GM21717 (cell line): ENCODE results near the gene MATN1.

Experiments
- ATAC-seq: cut with Tn5 transposase; IDR thresholded peaks from one replicate; pipeline ENCODE4 v1.9.1; 2021; ENCODE audit warnings: mild to moderate bottlenecking, moderate library complexity; ENCODE audit not compliant: unreplicated experiment

MATN1 gene

DNA sequence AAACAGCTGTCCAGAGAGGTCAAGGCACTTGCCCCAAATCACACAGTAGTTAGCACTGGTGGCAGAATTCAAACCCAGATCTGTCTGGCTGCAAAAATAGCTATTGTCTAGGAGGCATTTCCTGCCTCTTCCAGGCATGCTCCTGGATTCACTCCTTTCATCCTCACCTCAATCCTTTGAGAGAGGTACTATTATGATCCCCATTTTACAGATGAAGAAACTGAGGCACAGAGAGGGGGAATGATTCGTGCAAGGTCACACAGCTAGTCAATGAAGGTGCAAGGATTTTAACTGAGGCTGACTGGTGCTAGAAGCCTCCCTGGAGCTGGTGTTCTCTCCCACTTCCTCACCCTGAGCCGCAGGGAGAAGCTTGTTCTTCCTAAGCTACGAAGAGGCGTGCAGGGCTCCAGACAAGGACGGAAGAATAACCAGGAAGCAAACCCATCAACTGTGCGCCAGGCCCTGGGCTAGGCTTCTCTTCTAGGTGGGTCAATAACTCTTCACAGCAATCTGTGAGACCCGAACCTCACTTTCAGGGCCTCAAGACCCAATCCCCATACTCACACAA lies 34.8 kb upstream of the MATN1 start:
- no peak for ATAC-seq

DNA sequence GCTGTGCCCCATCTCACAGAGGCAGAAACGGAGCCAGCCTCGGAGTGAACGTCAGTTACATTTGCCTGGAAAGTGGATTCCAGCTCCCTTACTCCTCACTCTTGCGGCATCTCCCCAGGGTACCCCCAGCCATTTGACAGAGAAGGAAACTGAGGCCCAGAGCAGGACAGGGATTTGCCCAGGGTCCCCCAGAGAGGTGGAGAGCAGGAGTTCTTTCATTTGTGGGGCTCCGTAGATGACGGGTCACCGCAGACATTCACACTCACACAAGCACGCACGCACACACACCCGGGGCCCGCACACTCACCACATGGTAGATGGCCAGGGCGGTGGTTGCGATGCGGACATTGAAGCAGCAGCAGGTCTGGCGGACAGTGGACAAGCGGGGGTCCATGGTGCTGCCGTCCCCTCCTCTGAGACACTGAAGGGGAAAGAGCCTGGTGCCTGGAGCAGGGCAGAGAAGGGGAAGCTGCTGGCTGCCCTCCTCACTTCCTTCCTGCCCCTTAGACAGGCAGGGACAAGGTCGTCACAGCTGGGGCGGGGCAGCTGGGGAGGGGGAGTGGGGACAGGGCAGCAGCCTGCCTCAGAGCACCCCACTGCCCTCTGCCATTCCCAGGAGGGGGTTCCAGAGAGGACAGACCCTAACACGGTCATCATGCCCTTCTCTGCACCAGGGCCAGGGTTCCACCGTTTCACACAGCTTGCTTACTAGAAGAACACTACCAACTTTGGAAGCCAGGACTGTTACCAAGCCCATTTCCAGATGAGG lies 34.2 kb upstream of the MATN1 start, which contains the start of gene LAPTM5:
LAPTM5 (minus strand) TSS at position 423 of the 769 bp plus-strand sequence; CDS start at position 394, 29 bp downstream.
- no peak for ATAC-seq

DNA sequence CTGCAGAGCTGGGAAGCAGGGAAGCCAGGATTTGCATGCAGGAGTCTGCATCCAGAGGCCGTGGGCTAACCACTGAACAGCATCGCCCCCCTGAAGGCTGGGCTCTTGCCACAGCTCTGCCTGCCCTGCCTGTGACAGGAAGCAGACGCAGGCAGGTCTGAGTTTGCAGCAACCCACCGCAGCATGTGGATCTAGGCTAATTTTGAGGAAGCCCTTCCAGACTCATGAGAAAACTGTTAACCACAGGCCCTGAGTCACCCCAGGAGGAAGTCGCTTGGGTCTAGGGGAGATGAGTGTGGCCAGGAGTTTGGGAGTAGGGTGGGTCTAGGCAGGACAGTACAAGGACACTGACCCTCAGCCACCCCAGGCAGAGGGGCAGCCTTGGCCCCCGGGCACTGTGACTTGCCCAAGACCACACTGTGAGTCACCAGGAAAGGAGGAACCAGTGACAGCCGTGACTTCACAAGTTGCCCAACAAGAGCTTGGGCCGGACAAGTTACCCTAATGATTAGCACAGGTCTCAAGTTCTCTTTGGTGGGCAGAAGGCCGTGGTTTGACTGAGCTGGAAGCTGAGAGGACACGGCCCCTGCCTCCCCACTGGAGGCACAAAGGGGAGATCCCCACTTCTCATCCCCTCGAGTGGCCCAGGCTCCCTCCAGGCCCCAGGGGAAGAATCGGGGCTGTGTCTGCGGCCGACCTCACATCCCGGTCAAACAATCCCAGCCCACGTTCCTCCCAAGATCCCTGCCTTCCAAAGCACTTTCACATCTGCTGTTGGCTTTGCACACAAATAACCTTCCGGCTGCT lies 33.4 kb upstream of the MATN1 start:
- ATAC-seq: no peak

DNA sequence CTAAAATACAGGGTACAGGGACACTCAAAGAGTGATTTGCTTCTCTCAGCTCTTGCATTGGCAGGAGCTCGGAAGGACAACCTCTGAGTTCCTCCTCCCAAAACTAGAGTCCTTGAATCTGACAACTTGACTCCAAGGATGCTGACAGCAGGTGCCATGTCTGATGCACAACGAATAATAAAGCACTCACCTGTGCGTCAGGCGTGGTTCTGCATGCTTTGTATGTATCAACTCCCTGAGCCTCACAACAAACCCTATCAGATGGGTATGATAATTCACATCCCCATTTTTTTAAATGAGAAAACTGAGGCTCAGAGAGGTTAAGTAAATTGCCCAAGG lies 32.8 kb upstream of the MATN1 start:
- no peak for ATAC-seq

DNA sequence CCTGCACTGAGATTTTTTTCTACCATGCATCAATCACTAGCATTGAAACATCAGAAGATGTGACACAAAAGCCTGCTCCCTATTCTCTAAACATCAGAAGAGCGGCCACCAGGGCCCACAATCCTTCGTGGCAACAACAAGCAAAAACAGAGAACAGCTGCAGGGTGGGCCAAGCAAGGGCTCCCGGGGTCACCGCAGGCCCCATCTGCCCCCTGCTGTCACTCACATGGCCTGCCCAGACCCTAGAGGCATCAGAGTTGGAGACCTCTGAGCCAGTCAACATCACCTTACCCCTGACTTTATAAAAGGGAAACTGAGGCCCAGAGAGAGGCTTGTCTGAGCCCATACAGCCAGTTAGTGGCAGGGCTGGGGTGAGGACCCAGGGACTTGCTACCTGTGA lies 32.4 kb upstream of the MATN1 start:
- no peak for ATAC-seq

DNA sequence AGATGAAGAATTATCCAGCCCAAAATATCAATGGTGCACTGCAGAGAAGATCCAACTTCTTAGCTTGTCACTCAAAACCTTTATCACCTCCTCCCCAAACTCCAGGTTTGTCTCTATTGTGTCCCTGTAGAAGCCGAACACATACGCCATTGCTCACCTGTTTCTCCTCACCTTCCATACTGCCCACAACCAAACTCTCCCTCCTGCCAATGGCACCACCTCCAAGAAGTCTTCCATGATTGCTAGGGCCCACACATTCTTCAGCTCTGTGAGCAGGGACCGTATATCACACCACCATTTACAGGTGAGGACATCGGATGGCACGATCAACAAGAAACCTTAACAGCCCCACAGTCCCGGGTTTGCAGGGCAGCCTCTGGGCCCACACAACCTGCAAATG lies 31.9 kb upstream of the MATN1 start:
- no peak for ATAC-seq

DNA sequence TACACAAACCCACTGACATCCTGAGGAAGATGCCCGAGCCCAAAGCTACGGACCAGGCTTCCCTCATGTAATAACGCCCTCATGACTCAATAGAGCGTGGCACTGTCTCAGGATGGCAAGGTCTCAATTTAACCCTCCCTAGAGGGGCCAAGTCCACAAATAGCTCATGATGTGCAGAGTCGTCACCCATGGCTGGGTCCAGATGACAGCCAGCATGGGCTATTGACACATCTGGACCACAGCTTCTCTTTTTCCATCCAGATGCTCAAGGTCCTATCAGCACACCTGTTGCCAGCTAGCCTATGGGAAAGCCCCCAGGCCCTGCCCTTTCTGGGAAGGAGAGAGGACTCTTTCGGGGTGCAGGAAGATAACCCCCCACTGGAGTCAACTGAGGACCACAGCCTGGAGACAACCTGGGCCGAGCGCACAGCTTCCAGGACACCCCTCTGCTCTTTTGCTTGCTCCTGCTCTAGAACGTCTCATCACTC lies 31.3 kb upstream of the MATN1 start:
- ATAC-seq: peak; percentile 27

DNA sequence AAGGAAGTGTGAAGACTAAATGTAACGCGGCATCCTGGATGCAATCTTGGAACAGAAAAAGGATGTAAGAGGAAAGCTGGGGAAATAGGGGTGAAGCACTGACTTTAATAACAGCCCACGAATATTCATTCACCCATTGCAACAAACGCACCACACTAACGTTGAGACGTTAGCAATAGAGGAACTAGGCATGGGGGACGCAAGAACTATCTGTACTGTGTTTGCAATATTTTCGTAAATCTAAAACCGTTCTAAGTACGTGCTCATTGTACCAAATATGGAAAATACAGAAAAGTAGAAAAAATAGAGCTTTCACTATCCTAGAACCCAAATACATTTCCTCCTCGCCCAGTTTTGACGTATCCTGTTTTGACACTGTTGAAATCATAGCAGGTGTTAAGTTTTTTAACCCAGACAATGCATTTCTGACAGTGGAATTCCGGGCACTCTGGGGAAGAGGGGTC lies 30.3 kb upstream of the MATN1 start:
- no peak for ATAC-seq

DNA sequence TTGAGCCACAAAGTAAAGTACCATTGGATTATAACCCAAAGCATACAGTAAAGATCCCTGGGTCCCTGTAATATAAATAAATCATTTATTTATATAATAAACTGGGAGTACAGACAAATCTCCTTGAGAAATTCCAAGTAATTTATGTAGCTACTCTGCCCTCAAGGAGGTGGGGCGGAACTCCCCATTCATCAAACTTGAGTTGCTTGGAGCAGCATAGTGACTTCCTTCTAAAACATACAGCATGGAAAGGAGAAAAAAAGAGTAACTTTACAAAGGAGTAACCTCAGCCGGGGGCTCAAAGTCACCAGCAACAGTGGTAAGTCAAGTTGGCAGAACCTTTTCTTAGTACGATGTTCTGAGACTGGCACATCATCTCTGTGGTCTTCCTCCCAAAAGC lies 29.7 kb upstream of the MATN1 start:
- ATAC-seq: no peak

DNA sequence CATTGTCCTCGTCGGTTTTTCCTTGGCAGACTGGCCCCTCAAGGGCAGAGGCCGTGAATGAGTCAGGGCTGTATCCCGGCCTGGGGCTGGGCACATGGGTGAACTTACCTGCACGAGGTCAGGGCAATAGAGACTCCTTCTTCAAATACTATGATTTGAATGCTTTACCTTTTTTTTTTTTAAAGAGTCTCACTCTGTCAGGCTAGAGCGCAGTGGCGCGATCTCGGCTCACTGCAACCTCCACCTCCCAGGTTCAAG lies 29.2 kb upstream of the MATN1 start:
- no peak for ATAC-seq

DNA sequence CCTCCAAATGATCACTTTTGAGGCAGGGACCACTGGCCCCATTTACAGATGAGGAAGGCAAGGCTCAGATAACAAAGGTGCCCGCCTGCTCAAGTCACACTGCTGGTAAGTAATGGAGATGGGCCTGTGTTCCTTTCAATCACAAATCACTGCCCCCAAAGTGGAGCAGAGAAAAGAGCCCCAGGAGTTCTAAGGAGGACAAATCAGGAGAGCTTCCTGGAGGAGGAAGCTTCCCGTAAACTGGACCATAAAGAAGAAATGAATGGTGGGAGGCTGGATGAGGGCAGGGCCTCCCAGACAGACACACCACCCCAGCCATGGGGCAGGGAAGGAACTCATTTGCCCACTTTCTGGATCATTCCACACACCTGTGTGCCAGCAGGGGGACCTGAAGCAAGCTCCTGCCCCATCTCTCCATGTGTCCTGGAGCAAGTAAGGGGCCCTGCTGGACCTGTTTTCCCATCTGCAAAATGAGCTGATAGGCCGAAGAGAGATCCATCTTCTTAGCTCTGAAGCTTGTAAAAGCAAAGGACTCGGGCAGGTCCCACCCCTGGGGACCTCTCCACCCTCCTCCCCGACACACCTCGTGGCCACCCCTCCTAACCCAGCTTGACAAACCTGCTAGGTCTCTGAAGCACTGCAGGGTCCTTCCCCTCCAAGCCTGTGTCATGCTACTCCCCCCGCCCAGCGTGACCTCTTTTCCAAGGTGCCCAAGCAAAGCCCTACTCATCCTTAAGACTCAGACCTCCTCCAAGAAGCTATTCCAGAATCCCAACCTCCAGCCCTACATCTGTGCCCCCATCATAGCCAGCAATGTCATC lies 28.7 kb upstream of the MATN1 start:
- ATAC-seq: no peak

DNA sequence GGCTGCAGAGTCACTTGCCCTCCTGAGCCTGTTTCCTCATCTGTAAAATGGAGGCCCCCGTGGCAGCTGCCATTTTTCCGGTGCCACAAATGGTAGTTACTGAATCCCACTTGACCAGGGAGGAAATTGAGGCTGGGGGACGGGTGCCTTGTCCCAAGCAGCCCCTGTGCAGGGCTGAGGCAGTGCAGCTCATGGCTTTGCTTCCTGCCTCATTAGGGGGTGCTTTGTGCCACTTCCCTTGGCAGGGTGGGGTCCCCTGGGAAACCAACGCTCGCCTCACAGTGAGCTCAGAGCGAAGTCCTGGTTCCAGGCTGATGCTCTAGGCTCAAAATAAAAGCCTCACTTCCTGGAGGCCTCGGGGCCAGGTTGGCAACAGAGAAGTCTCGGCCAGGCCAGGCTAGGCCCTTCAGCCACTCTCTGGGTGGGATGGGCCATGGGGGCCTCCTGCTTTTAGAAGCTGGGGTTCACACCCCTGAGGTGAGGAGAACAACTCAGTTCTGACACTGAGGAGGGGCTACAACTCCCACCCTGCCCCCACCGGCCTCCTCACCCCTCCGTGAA lies 27.4 kb upstream of the MATN1 start:
- ATAC-seq: no peak

DNA sequence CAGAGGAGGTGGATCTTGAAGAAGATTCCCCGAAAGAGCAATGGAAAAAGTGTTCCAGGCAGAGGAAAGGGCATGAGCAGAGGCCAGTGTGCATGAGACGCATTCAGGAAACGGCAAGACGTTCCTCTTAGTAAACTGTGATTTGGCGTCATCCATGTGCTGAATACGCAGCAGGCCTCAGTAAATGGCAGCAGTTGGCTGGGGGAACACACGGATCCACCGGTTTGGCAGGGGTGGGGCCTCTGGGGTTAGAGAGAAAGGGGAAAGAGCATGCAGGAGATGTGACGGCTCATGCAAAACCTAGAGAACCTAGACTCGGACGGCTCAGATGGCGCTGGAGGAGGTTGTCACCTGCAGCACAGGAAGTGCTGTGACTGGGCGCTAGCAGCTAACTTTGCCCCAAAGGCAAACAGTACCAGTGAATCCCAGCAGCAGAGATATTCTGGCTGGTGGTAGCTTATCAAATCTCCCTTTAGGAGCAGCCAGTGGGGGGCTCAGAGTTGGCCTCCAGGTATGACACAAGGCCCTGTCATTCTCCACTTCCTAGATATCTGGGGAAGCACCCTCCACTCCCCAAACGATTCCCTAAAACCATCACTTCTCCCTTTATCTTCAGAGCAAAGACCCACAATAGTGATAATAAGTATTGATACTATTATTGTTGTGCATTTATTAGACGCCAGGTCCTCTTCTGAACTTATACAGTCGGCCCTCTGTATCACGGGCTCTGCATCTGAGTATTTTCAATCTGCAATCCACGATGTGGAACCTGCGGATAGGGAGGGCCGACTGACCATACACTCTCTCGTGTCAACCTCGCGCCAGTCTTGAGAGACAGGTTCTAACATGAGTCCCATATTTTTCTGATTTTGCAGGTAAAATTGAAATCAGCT lies 26.6 kb upstream of the MATN1 start:
- no peak for ATAC-seq

DNA sequence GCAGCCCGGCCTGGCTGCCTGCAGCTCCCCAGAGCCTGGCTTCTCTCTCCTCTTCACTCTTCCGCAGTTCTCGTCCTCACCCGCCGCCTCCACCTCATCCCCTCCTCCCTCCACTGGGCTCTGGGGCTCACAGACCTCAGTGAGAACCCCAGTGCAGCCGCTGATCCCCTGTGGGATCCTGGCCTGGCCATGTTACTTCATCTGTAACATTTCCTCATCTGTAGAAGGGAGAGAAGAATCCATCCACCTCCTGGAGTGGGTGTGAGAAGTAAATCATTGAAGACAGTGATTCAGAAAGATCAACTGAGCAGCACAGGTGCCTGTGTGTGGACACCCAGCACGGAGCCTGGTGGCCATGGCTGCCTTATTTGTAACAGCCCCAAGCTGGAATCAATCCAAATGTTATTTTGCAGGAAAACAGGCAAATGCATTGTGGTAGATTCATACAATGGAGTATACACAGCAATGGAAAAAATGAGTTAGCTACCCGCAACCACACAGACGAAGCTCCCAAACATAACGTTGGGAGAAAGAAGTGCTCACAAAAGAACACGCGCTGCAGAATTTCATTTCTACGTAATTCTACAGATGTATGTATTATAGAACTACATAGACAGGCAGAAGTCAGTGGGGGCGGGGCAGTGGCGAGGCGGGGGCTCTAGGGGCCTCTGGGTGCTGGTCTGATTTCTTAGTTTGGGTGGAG lies 25.5 kb upstream of the MATN1 start:
- ATAC-seq: no peak

DNA sequence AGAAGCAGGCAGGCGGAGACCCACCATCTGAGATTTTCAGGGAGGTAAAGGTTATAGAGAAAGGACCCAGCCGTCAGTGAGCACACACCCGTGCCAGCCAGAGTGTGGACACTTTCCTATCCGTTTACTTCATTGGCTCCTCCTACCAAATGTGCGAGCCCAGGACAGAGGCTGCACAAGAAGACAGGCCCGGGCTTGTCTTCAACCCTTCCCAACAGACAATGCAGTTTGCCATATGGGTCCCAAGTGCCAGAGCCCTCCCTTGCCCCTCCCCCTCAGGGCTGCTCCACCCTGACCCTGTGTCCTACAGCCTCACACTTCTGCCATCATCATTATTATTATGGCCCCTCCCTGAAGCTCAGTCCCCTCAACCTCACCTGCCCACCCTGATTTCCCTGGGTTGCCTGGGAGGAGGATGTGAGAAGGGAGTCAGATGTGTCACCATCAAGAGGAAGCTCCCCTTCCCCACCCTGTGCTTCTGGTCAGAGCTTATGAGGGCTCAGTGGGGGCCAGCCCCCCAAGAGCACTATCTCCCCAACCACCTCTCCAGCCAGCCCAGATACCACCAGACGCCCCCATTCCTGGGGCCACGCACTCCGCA lies 24.8 kb upstream of the MATN1 start:
- no peak for ATAC-seq

DNA sequence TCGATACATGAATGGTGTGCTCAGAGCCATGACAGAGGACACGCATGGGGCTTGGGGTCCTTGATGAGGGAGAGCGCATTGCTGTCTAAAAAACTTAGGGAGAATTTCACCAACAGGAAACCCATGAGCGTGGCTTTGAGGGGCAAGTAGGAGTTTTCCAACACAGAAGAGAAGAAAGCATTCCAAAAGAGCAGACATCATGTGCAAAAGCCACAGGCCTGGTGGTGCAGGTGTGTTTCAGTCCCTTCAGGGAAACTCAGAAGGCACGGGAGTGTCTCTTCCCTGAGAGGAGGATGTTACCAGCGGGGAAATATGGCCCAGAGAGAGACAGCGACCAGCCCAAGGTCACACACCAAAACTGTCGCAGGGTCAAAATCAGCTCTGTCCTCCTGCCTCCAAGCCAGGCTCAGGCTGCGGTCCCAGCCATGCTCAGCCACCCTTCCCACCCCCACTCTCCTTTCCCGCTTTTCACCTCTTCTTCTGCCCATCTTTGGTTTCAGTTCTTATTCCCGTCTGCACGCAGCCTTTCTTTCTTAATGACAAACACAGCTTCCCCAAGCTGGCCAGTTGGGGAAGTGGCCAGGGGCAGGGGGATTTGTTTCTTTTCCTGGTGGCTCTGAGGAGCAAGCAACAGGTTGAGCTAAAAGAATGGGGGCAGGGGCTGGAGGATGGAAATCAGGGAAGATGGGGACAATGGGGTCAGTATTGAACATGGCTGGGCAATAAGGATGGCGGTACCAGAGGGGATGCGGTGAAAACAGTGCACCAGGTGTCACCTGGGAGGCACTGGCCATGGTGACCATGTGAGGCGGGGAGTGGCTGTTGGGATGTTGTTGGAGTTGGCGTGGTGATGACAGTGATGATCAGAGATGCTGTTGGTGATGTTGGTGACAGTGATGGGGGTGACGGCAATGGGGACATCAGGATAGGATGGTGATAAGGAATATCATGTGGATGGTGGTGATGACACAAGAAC lies 23.9 kb upstream of the MATN1 start:
- no peak for ATAC-seq

DNA sequence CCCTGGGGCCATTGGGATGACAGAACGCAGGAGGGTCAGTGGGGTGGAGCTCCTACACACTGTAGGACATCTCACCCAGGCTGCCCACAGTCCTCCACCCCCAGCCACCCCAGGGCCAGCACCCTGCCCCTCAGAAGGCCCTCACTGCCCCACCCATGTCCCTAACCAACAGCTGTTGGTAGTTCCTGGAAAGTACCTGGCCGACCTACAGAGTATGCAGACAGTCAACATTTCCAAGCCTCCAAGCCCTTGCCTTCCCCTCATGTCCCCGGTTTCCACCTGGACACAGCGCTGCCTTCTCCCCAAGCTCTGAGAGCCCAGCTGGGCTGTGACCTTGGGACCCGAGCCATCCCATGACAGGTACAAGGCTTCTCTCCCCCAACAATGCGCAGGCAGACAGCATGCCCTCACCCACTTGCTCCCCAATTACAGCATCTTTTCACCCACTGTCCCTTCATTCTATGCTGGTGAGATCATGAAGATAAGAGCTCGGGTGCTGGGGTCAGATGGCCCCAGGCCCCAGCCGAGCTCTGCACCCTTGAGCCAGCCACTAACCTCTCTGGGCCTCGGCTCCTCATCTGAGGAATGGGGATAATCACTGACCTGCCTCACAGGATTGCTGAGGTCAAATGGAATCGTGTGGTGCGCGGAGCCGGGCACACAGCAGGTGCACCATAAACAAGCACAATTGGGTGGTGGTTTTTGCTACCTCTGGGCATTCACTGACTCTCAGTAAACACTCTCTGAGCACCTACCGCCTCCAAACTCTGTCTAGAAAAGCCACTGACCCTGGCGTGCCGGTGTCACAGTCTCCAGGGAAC lies 23.0 kb upstream of the MATN1 start:
- no peak for ATAC-seq
